Neural cell (in vitro differentiated cells): ENCODE measurements around the gene PEX3. TPM values are rescaled to one million over a fixed set of nuclear protein-coding genes. Genes with fewer than 3 reads are reported as not detected.

Experiments used
- H2AFZ ChIP-seq: fragments of 200-600, 300-800 bp; sonication (generic), shearing (Covaris generic); 2 replicates; pipeline ENCODE4 v1.6.0; 2014; ENCODE audit warnings: low read depth, mild to moderate bottlenecking, antibody characterized with exemption, low read length, moderate library complexity
- H3F3A ChIP-seq: fragments of 200-600 bp; shearing (Covaris generic); 2 replicates; pipeline ENCODE4 v1.6.1; 2016; ENCODE audit warnings: mild to moderate bottlenecking, moderate library complexity, mixed read lengths, antibody characterized with exemption, low read length; ENCODE audit not compliant: insufficient read depth, poor library complexity, severe bottlenecking
- H3K27ac ChIP-seq: fragments of 200-600, 300-800 bp; sonication (generic), shearing (Covaris generic); 2 replicates; pipeline ENCODE4 v1.5.1; 2014; ENCODE audit warnings: mild to moderate bottlenecking, low read length, moderate library complexity
- H3K27me3 ChIP-seq: fragments of 300-800, 200-600 bp; sonication (generic), shearing (Covaris generic); 2 replicates; pipeline ENCODE4 v1.6.0; 2014; ENCODE audit warnings: mild to moderate bottlenecking, low read depth, low read length, moderate library complexity; ENCODE audit not compliant: insufficient read depth
- H3K36me3 ChIP-seq: fragments of 300-800, 200-600 bp; sonication (generic), shearing (Covaris generic); 2 replicates; pipeline ENCODE4 v1.5.1; 2014; ENCODE audit warnings: mild to moderate bottlenecking, antibody characterized with exemption, low read length, moderate library complexity; ENCODE audit not compliant: insufficient read depth
- H3K4me2 ChIP-seq: fragments of 300-800, 200-600 bp; sonication (generic), shearing (Covaris generic); 2 replicates; pipeline ENCODE4 v1.6.0; 2014; ENCODE audit warnings: mild to moderate bottlenecking, low read length
- H3K4me3 ChIP-seq: fragments of 300-800, 200-600 bp; sonication (generic), shearing (Covaris generic); 2 replicates; pipeline ENCODE4 v1.5.1; 2014; ENCODE audit warnings: mild to moderate bottlenecking, low read length, moderate library complexity
- H3K79me2 ChIP-seq: fragments of 200-600 bp; shearing (Covaris generic); replicated peaks from 2 replicates; pipeline ENCODE4 v1.6.0; 2014; ENCODE audit warnings: mild to moderate bottlenecking, low read length, moderate library complexity; ENCODE audit not compliant: insufficient read depth
- H3K9ac ChIP-seq: fragments of 300-800, 200-600 bp; sonication (generic), shearing (Covaris generic); 2 replicates; pipeline ENCODE4 v1.6.1; 2016; ENCODE audit warnings: mild to moderate bottlenecking, low read length, mixed read lengths
- H3K9me2 ChIP-seq: fragments of 200-600 bp; shearing (Covaris generic); 2 replicates; pipeline ENCODE4 v1.6.1; 2016; ENCODE audit warnings: mild to moderate bottlenecking, low read length, mixed read lengths; ENCODE audit not compliant: insufficient read depth
- H3K9me3 ChIP-seq: fragments of 200-600, 300-800 bp; sonication (generic), shearing (Covaris generic); 2 replicates; pipeline ENCODE4 v1.6.1; 2016; ENCODE audit warnings: mild to moderate bottlenecking, mixed run types, low read length, moderate library complexity, mixed read lengths
- H4K20me1 ChIP-seq: fragments of 200-600 bp; shearing (Covaris generic); 2 replicates; pipeline ENCODE4 v1.6.1; 2016; ENCODE audit warnings: mild to moderate bottlenecking, mixed run types; ENCODE audit not compliant: insufficient read depth
- CTCF ChIP-seq: fragments of 450-650 bp; IDR thresholded peaks from 2 replicates; pipeline ENCODE4 v1.5.1; 2014; ENCODE audit warnings: antibody characterized with exemption, mild to moderate bottlenecking, moderate library complexity; ENCODE audit not compliant: poor library complexity, severe bottlenecking
- EP300 ChIP-seq: fragments of 450-650 bp; conservative IDR thresholded peaks from 2 replicates; pipeline ENCODE4 v1.6.1; 2014; ENCODE audit warnings: antibody characterized with exemption, mild to moderate bottlenecking, moderate library complexity; ENCODE audit not compliant: poor library complexity, severe bottlenecking
- EZH2 ChIP-seq: fragments of 200-600, 300-800 bp; shearing (Covaris generic), sonication (generic); IDR thresholded peaks from 2 replicates; pipeline ENCODE4 v1.6.1; 2014; ENCODE audit warnings: antibody characterized with exemption, low read length, borderline replicate concordance, mild to moderate bottlenecking; ENCODE audit not compliant: insufficient read depth, poor library complexity, severe bottlenecking
- MXI1 ChIP-seq: fragments of 450-650 bp; conservative IDR thresholded peaks from 2 replicates; pipeline ENCODE4 v1.6.1; 2014; ENCODE audit warnings: antibody characterized with exemption, mild to moderate bottlenecking; ENCODE audit not compliant: poor library complexity, severe bottlenecking
- POLR2AphosphoS5 ChIP-seq: IDR thresholded peaks from 2 replicates; pipeline ENCODE4 v1.6.1; 2012
- RAD21 ChIP-seq: fragments of 450-650 bp; conservative IDR thresholded peaks from 2 replicates; pipeline ENCODE4 v1.6.1; 2014; ENCODE audit warnings: antibody characterized with exemption, mild to moderate bottlenecking, moderate library complexity
- REST ChIP-seq: IDR thresholded peaks from 2 replicates; pipeline ENCODE4 v1.6.1; 2012; ENCODE audit warnings: borderline replicate concordance
- SMC3 ChIP-seq: fragments of 450-650 bp; conservative IDR thresholded peaks from 2 replicates; pipeline ENCODE4 v1.6.1; 2014; ENCODE audit warnings: antibody characterized with exemption, mild to moderate bottlenecking, moderate library complexity; ENCODE audit not compliant: poor library complexity
- TAF1 ChIP-seq: IDR thresholded peaks from 2 replicates; pipeline ENCODE4 v1.6.1; 2012; ENCODE audit warnings: low read depth
- polyA plus RNA-seq: library from polyadenylated mRNA; depleted of rRNA; stranded (reverse); fragments of >200 nt; gene quantifications from 2 replicates; pipeline ENCODE4 v1.2.3, GENCODE V29; 2014

Gene PEX3
- polyA plus RNA-seq, 1 donor from 2014 or later = 37.9 TPM

GRCh38 chr6:143410859-143411270 is 39.7 kb upstream of the PEX3 start:
- no peak overlapping the region for H3K9ac ChIP-seq
- no peak overlapping the region for H2AFZ ChIP-seq

GRCh38 chr6:143414769-143415168 is 35.8 kb upstream of the PEX3 start:
- H3K79me2 ChIP-seq = no peaks in the 10 kb centered on the region
- TF ChIP-seq RAD21 (no peak), SMC3 (no peak), EZH2 (no peak), CTCF (no peak), POLR2AphosphoS5 (no peak), MXI1 (no peak), TAF1 (no peak), EP300 (no peak)

More at GRCh38 chr6:143410859-143411270, 39.7 kb upstream of the PEX3 start:
- Histone ChIP-seq H3K36me3 (no peaks in the 10 kb centered on the region), H3K9me3 (no peaks in the 10 kb centered on the region), H3K27ac (no peak overlapping the region), H3K4me2 (no peak overlapping the region), H4K20me1 (no peaks in the 10 kb centered on the region), H3F3A (no peaks in the 10 kb centered on the region), H3K27me3 (no peaks in the 10 kb centered on the region), H3K79me2 (no peaks in the 10 kb centered on the region), H3K4me3 (no peak overlapping the region), H3K9me2 (no peaks in the 10 kb centered on the region)
- TF ChIP-seq EZH2 = no peak
- TF ChIP-seq CTCF = no peak
- TF ChIP-seq POLR2AphosphoS5 = no peak
- TF ChIP-seq EP300 = no peak
- TF ChIP-seq REST = no peak
- no peak for TF ChIP-seq RAD21
- no peak for TF ChIP-seq MXI1
- no peak for TF ChIP-seq SMC3
- TF ChIP-seq TAF1 = no peak

More at GRCh38 chr6:143414769-143415168, 35.8 kb upstream of the PEX3 start:
- Histone ChIP-seq H3K9ac (no peak overlapping the region), H3K27me3 (no peaks in the 10 kb centered on the region), H3F3A (no peaks in the 10 kb centered on the region), H3K9me2 (no peaks in the 10 kb centered on the region), H3K9me3 (no peaks in the 10 kb centered on the region), H3K4me2 (no peak overlapping the region), H3K4me3 (no peak overlapping the region), H3K36me3 (no peaks in the 10 kb centered on the region), H2AFZ (no peak overlapping the region), H4K20me1 (no peaks in the 10 kb centered on the region), H3K27ac (no peak overlapping the region)
